Activated effector memory CD4-positive, alpha-beta T cell treated with Interleukin-2 at 50 U/mL for 16 hours (primary cell): ENCODE data around the gene PIBF1.
"Not testable (repeated sequence)": the region's sequence is repeated elsewhere in the genome, so short reads cannot be mapped to it uniquely, and the experiment has no call there.

Source experiments
- DNase-seq: peaks from one replicate; pipeline ENCODE4 v3.0.0-alpha.2; 2020

The PIBF1 gene

GRCh38 chr13:72823724-72824123 is 41.8 kb downstream of the PIBF1 start:
- no peak for DNase-seq

GRCh38 chr13:72834601-72835000 is 52.7 kb downstream of the PIBF1 start:
- no peak for DNase-seq

DNA sequence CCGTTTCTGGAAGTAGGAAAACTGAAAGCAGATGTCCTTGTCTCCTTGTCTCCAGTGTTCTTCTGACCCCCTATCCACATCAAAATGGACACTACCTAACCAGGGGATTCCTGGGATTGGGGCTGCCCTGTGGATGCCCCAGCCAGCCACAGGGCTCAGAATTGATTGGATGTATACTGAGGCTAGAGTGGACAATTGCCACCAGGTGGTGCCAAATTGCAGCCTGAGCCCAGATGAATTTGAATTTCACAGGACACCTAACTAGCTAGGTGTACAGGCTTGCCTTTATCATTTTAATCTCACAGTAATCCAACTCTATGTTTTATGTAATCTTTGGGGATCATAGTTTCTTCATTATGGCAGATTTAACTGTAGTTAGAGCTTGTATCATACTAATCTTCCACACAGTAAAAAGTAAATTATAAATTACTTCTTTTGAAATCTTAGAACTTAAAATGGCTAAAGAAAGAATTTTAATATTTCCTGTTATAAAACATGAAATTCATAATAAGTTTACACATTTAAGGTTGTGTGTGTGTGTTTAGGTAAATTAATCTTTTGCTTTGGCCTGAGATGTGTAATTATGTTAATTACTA is 58.0 kb downstream of the PIBF1 start:
- DNase-seq = peak; percentile 6

DNA sequence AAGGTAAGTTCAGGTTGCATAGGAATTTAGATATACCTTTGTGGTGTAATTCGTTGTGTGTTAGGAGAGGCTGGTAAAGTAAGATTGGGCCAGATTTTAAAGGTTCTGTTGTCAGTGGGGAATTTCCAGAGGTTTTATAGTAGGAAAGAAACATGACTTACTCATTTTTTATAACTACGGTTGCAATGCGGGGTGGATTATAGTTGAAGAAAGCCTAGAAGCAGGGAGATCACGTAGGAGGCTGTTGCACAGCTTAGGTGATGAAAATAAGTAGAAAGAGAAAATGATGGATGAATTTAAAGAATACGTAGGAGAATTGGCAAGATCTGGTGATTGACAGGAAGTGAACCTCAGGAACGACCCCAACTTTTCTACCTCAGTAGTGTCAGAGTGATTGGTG is 61.1 kb downstream of the PIBF1 start:
- DNase-seq = no peak

- DNase-seq = not testable (repeated sequence)
These were observed 63.2 kb downstream of the PIBF1 start for GRCh38 chr13:72845148-72845547.

DNA sequence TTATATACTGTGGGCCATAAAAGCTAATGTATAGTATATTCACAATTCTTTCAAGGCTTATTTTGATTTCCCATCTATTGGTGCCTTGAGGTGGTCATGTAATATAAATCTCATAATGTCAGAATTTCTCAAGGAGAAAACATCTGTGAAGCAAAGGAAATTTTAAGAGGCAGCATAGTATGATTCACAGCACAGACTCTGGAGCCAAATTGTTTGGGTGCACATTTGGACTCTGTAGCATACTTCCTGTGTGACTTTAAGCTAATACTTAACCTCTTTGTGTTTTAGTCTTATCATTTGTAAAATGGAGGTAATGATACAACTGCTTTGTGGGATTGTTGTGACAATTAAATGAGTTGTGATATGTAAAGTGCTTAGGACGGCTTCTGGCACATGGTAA is 67.6 kb downstream of the PIBF1 start:
- DNase-seq = no peak

- no peak for DNase-seq
These were observed 69.2 kb downstream of the PIBF1 start for GRCh38 chr13:72850959-72851677.

GRCh38 chr13:72851678-72852014 is 69.7 kb downstream of the PIBF1 start:
- no peak for DNase-seq

GRCh38 chr13:72852207-72852606 is 70.3 kb downstream of the PIBF1 start:
- no peak for DNase-seq

DNA sequence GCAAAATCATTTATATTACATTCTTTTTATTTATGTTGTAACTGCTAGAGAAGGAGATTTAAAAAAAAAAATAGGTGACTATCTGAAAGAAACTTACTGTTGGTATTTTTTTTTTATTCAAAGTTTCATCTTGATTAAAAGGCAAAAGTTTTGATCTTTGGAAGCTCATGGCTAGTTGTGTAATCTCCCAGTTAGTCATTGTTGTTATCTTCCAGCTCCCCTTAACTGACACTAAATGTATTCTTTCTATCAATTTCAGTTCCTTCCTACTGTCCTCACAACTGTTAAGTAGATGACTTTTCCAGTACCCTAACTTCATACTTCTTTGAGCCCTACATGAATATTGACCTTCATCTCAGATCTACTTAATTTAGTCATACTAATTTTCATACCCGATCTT is 71.1 kb downstream of the PIBF1 start:
- DNase-seq = no peak

- no peak for DNase-seq
These were observed 82.4 kb downstream of the PIBF1 start for GRCh38 chr13:72864142-72865011.

DNA sequence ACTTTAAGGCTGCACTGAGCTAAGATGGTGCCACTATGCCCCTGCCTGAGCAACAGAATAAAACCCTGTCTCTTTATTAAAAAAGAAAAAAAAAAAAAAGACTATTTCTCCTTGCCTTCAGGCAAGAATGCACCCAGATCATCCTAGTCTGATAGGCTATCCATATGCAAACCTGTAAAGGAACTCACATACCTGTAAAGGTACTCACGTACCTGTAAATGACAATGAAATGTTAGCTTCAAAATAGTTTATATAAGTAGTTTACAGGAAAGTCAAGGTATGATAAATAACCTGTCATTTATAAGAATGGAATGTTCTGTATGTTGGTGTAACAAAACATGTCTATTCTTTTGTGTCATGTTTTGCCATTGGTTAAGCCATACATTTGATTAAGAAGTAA is 86.3 kb downstream of the PIBF1 start:
- DNase-seq = no peak

- no peak for DNase-seq
These were observed 93.3 kb downstream of the PIBF1 start for GRCh38 chr13:72875233-72875632.

DNA sequence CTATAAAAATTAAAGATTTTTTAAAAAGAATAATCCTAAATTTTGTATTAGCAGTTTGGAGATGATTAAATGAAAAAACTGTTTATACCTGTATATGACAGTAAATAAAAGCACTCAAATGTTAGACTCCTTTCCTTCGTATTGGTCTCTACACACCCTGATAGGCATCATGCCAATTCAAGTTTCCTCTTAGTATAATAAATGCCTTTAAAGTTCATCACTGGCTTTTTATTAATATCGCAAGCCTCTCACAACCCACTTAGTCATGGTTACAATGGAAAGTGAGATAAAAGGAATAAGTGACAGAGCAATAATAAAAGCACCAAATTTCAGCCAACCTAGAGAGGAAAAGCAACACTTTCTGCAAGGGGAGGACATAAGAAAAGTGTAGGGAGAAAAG is 102.2 kb downstream of the PIBF1 start:
- DNase-seq = no peak

DNA sequence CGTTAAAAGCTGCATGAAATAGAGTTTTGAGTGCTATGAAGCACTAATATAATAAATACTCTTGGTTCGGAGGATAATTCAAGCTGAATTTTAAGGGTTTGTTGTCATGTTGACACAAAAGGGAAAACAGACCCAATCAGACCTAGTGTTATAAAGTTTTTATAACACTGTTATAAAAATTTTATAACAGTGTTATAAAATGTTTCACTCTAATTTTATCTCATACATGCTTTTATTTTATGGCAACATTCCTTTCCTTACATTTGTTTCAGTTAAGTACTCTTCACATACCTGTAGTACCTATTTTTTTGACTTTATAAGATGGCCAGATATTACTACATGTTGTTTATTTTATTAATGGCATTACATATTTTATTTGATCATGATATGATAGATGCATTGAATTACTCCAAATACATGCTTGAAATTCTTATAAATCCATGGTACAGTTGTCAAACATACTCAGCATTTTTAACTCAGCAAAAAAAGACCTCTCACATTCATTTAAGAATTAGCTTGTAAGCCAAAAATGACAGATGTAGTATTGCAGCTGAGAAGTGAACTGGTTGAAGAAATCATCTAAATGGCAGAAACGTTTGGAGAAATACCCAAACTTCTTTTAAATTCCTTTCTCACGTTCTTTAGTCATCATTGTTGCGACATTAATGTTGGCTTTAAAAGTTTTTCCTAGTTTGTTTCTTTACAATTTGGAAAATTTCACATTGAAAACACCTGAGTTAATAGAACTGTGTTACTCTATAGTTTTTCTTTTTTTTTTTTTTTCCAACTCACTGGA is 104.5 kb downstream of the PIBF1 start:
- no peak for DNase-seq

GRCh38 chr13:72889495-72889894 is 107.6 kb downstream of the PIBF1 start:
- no peak for DNase-seq

GRCh38 chr13:72890546-72890945 is 108.6 kb downstream of the PIBF1 start:
- no peak for DNase-seq

DNA sequence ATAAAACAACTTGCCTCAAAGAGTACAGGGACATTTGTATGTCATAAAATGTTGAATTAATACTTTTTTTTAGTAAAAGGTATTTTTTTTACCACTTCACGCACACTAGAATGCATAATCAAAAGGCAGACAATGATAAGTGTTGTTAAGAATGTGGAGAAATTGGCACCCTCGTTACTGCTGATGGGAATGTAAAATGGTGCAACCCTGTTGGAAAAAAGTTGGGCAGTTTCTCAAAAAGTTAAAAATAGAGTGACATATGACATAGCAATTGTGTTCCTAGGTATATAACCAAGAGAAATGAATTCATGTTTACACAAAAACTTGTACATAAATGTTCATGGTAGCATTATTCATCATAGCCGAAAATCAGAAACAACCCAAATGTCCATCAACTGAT is 109.5 kb downstream of the PIBF1 start:
- DNase-seq = no peak

GRCh38 chr13:72896869-72897268 is 114.9 kb downstream of the PIBF1 start:
- DNase-seq = no peak

DNA sequence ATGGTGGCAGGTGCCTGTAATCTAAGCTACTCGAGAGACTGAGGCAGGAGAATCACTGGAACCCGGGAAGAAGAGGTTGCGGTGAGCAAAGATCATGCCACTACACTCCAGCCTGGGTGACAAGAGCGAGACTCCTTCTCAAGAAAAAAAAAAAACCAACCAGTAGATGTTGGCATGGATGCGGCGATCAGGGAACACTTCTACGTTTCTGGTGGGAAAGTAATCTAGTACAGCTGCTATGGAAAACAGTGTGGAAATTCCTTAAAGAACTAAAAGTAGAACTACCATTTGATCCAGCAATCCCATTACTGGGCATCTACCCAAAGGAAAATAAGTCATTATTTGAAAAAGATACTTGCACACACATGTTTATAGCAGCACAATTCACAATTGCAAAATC is 119.6 kb downstream of the PIBF1 start:
- not testable (repeated sequence) for DNase-seq

DNA sequence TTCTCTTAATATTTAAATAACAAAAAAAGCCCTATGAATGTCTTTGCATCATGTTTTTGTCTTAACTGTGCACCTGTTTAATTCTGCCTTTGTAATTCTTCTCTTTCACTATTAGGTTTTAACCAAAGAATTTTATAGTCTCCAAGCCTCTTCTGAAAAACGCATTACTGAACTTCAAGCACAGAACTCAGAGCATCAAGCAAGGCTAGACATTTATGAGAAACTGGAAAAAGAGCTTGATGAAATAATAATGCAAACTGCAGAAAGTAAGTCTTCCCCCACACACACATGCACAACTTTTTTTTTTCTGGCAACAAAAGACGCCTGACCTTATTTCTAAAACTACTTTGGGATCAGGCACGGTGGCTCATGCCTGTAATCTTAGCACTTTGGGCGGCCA is 126.5 kb downstream of the PIBF1 start:
- DNase-seq = no peak

DNA sequence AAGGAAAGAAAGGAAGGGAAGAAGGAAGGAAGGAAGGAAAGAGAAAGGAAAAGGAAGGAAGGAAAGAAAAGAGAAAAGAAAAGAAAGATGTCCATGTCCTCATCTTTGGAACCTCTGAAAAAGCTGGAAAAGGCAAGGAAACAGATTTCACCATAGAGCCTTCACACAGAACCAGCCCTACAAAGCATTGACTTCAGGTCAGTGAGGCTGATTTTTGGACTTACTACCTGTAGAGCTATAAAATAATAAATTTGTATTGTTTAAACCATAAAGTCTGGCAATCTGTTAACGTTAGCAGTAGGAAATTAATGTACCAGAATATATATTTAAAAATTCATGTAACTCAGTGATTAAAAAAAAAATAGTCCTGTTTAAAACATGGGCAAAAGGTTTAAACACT is 130.0 kb downstream of the PIBF1 start:
- no peak for DNase-seq

- DNase-seq = no peak
These were observed 138.2 kb downstream of the PIBF1 start for GRCh38 chr13:72920097-72920496.
